ENCODE results near the gene NDUFAB1.
"Not testable (repeated sequence)": the region's sequence is repeated elsewhere in the genome, so short reads cannot be mapped to it uniquely, and the experiment has no call there.

Gene NDUFAB1

GRCh38 chr16:23595951-23596720 is at the start of gene NDUFAB1:
Gene NDUFAB1, minus strand, starts transcription at chr16:23596316. Its CDS starts 26 bp downstream, at chr16:23596290.
- DNase-seq (ENCODE audit: low read depth), result peak; percentile 86

- no peak for DNase-seq (ENCODE audit: low read depth)
Observed at GRCh38 chr16:23642246-23642774, 46.2 kb upstream of the NDUFAB1 start.

DNA sequence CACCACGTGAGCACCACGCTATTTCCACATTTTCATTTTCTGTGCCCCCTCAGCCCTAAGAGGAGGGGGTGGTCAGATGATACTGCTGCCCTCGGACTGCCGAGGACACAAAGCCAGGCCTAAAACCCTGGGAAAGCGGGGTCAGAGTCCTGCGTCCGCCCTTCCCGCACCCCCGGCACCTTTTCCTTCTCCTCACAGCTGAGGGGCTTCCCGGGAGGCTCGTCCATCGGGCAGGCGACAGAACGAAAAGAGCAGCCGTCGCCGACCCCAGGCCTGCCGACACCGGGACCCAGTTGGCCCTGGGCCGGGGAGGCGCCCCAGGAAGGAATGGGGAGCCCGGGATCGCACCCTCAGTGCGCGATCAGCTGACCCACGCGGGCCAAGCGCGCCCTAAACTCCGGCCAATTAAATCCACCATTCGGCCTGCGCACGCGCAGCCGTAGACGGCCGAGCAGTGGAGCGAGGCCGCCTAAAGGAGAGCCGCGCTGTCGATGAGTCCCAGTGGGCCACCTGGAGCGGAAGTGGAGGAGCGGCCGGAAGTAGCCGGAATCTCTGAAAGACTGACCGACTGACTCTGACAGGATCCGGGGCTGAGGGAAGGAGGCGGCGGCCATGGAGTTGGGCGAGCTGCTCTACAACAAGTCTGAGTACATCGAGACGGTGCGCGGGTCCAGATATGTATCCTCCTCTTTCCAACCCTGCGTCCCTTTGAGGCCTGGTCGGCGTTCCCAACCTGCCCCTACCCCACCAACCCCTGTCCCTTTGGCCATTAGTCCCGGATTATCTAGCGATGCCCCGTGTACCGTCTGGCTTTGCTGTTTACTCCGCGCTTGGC is 45.0 kb upstream of the NDUFAB1 start, which contains the start of the genes DCTN5 and PALB2:
DCTN5 (plus strand) TSS at position 536 of the 835 bp plus-strand sequence; CDS start at position 613, 77 bp downstream.
PALB2 (minus strand) TSS at position 380 of the 835 bp plus-strand sequence; CDS start at position 227, 153 bp downstream.
- peak; percentile 89 for DNase-seq (ENCODE audit: low read depth)

- DNase-seq (ENCODE audit: low read depth), result no peak
Observed at GRCh38 chr16:23640615-23640930, 44.5 kb upstream of the NDUFAB1 start.

- DNase-seq (ENCODE audit: low read depth), result no peak
Observed at GRCh38 chr16:23635958-23636357, 39.8 kb upstream of the NDUFAB1 start.

DNA sequence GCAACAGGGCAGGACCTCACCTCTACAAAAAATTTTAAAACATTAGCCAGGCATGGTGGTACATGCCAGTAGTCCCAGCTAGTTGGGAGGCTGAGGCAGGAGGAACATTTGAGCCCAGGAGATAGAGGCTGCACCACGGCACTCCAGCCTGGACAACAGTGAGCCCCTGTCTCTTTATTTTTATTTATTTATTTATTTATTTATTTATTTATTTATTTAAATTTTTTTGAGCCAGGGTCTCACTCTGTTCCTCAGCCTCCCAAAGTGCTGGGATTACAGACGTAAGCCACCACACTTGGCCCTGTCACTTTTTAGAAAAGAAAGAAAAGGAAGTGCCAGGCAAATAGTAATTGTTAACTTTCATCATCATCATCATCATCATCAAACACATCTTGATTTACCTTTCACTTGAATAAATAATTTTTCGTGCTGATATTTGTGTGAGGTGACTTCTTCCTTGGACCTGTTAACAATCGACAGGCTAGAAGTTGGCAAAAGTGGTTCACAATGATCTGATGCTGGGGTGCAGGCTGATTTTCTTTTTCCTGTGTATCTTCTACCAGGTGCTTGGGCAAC is 38.4 kb upstream of the NDUFAB1 start:
- DNase-seq (ENCODE audit: low read depth), result no peak

DNA sequence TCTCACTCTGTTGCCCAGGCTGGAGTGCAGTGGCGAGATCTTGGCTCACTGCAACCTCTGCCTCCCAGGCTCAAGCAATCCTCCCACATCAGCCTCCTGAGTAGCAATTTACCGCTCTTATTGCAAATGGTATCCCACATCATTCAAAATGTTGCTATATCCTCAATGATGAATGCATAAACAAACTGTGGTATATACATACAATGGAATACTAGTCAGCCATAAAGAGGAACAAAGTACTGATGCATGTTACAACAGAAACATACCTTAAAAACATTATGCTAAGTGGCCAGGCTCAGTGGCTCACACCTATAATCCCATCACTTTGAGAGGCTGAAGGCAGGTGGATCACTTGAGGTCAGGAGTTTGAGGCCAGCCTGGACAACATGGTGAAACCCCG is 35.8 kb upstream of the NDUFAB1 start:
- DNase-seq (ENCODE audit: low read depth), result not testable (repeated sequence)

- DNase-seq (ENCODE audit: low read depth), result no peak
Observed at GRCh38 chr16:23629516-23629915, 33.4 kb upstream of the NDUFAB1 start.

DNA sequence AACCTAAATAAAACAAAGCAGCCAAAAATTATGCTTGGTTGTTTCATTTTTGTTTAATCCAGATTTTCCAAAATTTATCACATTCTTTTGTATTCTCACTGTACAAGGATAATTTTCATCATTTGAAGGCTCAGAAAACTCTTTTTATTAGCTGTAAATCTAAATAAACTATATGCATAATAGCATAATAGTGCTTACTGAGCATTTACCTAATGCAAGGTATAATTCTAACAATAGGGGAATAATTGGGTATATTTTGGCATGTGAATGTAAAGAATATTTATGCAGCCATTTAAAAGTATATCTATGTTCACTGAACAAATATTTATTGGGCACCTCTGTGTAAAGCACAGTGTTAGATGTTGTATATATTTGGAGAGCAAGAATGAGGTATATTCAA is 28.0 kb upstream of the NDUFAB1 start:
- DNase-seq (ENCODE audit: low read depth), result no peak

GRCh38 chr16:23615805-23616204 is 19.7 kb upstream of the NDUFAB1 start:
- DNase-seq (ENCODE audit: low read depth), result no peak

GRCh38 chr16:23611936-23612335 is 15.8 kb upstream of the NDUFAB1 start:
- no peak for DNase-seq (ENCODE audit: low read depth)

- not testable (repeated sequence) for DNase-seq (ENCODE audit: low read depth)
Observed at GRCh38 chr16:23610905-23611304, 14.8 kb upstream of the NDUFAB1 start.

DNA sequence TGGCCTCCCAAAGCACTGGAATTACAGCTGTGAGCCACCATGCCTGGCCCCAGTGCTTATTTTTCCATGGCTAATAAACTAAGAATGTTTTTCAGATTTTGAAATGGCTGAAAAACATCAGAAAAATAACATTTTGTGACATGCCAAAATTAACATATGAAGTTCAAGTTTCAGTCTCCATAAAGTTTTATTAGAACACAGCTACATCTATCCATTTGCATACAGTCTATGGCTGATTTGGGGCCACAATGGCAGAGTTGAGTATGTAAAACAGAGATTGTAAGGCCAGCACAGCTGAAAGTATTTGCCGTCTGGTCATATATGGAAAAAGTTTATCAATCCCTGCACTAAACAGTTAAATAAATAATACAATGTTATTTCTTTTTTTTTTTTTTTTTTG is 13.8 kb upstream of the NDUFAB1 start:
- no peak for DNase-seq (ENCODE audit: low read depth)

GRCh38 chr16:23608194-23608593 is 12.1 kb upstream of the NDUFAB1 start:
- DNase-seq (ENCODE audit: low read depth), result no peak

DNA sequence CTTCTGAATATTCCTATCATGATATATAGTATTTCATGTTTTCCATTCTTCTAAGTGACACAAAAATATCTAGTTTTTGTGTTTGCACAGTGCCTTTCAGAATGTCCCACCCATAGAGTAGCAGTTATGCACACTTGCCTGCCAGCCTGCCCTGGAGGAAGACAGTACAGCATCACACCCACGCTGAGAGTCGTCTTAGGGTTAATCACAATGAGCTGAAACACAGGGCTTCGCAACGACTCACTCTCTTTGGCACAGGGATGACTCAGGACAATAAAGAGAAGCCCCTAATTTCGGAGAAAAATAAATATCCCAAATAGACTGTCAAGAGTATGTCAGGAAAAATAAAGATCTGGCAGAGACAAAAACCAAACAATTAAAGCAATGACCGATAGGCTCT is 11.6 kb upstream of the NDUFAB1 start:
- no peak for DNase-seq (ENCODE audit: low read depth)

GRCh38 chr16:23597003-23597756 is 1.1 kb upstream of the NDUFAB1 start:
- no peak for DNase-seq (ENCODE audit: low read depth)

DNA sequence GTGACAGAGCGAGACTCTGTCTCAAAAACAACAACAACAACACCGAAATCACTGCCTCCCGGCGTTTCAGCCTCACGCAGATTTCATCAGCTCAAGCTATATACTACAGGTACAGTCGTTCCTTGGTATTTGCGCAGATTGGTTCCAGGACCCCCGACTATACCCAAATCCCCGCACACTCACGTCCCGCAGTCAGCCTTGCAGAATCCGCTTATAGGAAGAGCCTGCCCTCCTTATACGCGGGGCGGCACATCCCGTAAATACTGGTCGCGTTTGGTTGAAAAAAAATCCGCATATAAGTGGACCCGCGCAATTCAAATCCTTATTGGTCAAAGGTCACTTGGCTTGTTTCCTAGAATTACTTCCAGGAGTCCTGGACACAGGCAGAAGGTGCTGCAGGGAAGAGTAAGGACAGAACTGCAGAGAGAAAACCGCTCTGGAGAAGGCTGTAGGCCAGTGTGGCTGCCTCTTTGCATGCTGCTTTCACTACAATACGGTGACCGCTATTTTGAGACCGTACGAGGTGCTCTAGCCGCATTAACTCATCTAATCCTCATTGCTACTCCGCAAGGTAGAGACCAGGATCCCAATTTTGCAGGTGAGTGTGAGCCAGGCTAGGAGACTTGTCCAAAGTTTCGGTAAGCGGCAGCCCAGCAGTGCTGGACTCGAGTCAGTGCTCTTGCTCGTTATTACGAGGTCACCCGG is 718 bp downstream of the NDUFAB1 start:
- DNase-seq (ENCODE audit: low read depth), result no peak

DNA sequence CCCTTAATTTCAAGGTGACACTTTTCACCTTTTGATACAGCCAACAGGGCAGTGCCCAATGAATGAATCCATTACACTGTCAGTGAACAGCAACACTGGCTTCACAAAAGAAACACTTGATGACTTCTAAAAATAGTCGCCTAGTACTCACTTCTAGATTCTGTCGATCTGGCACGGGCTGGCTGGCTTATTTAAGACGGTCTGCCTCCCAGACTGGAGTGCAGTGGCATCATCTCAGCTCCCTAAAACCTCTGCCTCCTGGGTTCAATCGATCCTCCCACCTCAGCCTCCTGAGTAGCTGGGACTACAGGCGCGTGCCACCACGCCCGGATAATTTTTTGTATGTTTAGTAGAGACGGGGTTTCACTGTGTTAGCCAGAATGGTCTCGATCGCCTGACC is 1.9 kb downstream of the NDUFAB1 start:
- DNase-seq (ENCODE audit: low read depth), result no peak

DNA sequence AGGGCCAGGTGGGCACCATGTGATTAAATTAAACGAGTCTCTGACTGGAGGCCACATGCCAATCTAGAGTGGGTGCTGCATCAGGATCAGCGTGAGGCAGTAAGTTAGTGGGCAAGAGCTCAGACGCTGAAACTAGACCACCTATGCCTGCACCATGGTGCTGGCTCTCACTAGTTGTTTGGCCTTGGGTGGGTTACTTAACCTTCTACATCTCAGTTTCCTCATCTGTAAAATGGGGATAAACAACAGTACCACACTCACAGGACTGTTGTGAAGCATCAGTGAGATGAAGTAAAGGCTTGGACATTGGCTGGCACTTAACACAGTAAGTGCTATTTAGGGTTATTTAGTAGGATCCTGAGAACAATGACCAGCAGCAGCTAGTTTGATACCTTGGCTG is 5.9 kb downstream of the NDUFAB1 start:
- no peak for DNase-seq (ENCODE audit: low read depth)

GRCh38 chr16:23587726-23588125 is 8.4 kb downstream of the NDUFAB1 start:
- no peak for DNase-seq (ENCODE audit: low read depth)

All from activated T-cell treated with anti-CD3 and anti-CD28 coated beads for 24 hours (primary cell).